ENCODE results near the gene PADI2.

Gene PADI2

GRCh38 chr1:17125756-17126237 lies 6.5 kb upstream of the PADI2 start:
- Mint-ChIP-seq H3K36me3 (ENCODE audit: low read depth) (no peaks in the 10 kb centered on the region), H3K27ac (no peak overlapping the region), H3K4me3 (no peak overlapping the region), H3K9me3 (no peaks in the 10 kb centered on the region), H3K4me1 (ENCODE audit: low read depth) (no peaks in the 10 kb centered on the region), H3K27me3 (ENCODE audit: low read depth) (no peaks in the 10 kb centered on the region)

DNA sequence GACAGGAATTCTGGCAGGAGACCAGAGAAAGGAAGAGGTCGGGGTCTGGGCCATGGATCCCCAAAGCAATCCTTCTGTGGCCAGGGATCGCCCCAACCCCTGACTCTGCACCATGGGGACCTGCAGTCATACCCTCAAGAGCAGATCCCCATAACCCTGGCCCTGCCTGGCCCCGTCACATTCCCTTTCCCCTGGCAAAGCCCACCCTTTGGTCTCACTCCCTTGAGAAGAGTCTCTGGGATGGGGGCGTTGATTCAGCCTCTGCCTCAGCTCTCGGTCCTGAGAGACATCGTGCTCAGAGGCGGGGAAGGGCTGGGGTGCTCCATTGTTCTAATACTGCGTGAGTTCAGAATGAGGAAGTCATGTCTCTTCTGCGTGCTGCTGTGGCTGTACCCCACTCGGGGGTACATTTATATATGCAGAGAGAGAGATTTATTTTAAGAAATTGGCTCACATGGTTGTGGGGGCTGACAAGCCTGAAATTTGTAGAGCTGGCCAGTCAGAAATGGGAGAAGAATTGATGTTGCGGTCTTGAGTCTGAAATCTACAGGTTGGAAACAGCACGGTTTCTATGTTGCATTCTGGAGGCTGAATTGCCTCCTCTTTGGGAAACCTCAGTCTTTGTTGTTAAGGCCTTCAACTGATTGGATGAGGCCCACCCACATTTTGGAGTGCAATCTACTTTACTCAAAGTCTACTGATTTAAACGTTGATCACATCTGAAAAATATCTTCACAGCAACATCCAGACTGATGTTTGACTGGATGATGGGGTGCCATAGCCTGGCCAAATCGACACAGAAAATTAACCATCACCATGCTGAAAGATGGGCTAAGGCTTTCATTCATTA lies 4.2 kb upstream of the PADI2 start:
- Mint-ChIP-seq H3K27me3 (ENCODE audit: low read depth) (peaks cover 18% of the 10 kb centered on the region), H3K27ac (no peak overlapping the region), H3K9me3 (no peaks in the 10 kb centered on the region), H3K36me3 (ENCODE audit: low read depth) (no peaks in the 10 kb centered on the region), H3K4me3 (no peak overlapping the region), H3K4me1 (ENCODE audit: low read depth) (no peaks in the 10 kb centered on the region)

DNA sequence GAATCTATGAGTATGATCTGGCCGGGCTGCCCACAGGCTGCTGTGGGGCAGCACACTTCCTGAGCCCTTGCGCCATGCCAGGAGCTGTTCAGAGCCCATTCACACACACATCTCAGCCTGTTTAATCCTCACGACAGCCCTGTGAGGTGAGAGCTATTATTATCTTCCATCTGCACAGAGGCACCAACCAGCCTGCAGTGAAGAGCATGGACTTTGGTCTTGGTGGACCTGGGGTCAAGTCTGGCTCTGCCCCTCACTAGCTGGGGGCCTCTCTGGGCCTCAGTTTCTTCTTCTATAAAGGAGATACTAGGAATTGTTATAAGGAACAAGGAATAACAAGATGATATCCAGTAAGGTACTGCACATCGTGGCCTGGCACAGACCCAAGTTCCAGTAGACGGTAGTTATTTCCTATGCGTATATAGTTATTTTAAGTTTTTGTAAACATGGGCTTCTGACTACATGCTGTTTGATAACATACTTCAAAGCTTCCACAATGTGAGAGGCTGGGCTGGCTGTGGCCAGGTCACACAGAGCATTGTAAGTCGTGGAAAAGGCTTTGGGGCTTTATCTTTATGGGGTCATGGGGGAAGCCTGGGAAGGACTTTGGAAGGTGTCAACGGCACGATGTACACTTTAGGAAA lies 3.4 kb upstream of the PADI2 start:
- Mint-ChIP-seq H3K9me3 (no peaks in the 10 kb centered on the region), H3K27ac (no peak overlapping the region), H3K27me3 (ENCODE audit: low read depth) (peaks cover 26% of the 10 kb centered on the region), H3K4me3 (no peak overlapping the region), H3K4me1 (ENCODE audit: low read depth) (no peaks in the 10 kb centered on the region), H3K36me3 (ENCODE audit: low read depth) (no peaks in the 10 kb centered on the region)

- no peaks in the 10 kb centered on the region for H3K9me3 Mint-ChIP-seq
- H3K4me1 Mint-ChIP-seq (ENCODE audit: low read depth): no peaks in the 10 kb centered on the region
- peaks cover 33% of the 10 kb centered on the region for H3K27me3 Mint-ChIP-seq (ENCODE audit: low read depth)
- no peak overlapping the region for H3K4me3 Mint-ChIP-seq
- no peak overlapping the region for H3K27ac Mint-ChIP-seq
- no peaks in the 10 kb centered on the region for H3K36me3 Mint-ChIP-seq (ENCODE audit: low read depth)
These were observed 2.6 kb upstream of the PADI2 start for GRCh38 chr1:17121881-17122280.

DNA sequence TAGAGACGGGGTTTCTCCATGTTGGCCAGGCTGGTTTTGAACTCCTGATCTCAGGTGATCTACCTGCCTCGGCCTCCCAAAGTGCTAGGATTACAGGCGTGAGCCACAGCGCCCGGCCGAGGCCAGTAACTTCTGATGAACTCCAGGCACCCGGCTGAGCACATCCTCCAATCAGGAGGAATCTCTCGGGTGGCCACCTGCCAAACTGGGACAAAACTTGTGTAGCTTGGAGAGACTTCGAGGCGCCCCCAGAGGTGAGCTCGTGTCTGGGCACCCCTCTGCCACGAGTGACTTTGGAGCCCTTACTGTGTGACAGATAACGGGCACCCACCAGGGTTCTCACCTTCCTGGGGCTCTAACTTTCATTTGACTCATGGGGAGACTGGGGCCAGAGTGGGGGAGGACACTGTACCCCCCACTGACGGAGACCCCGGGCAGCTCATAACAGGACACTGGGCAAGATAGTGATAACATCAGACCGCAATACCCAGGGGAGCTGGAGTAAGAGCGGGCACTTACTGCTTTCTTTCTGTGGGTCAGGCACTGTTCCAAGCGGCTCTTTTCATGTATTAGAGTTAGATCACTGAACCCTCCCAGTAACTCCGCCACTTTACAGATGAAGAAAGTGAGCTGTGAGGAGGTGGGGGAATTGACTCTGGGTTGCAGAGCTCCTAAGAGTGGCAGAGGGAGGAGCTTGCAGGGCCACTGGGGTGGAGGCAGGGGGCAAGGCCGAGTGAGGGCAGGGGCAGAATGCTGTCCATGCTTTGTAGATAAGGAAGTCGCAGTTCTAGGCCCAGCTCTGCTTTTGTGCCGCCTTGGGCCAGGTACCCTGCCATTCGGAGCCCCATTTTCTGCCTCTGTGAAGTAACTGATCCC lies 1.9 kb upstream of the PADI2 start:
- Mint-ChIP-seq H3K4me3 (no peak overlapping the region), H3K9me3 (no peaks in the 10 kb centered on the region), H3K36me3 (ENCODE audit: low read depth) (no peaks in the 10 kb centered on the region), H3K4me1 (ENCODE audit: low read depth) (no peaks in the 10 kb centered on the region), H3K27me3 (ENCODE audit: low read depth) (peaks cover 40% of the 10 kb centered on the region), H3K27ac (no peak overlapping the region)

- H3K27ac Mint-ChIP-seq: no peak overlapping the region
- no peak overlapping the region for H3K4me3 Mint-ChIP-seq
- H3K27me3 Mint-ChIP-seq (ENCODE audit: low read depth): peaks cover 46% of the 10 kb centered on the region
- no peaks in the 10 kb centered on the region for H3K36me3 Mint-ChIP-seq (ENCODE audit: low read depth)
- H3K9me3 Mint-ChIP-seq: no peaks in the 10 kb centered on the region
- H3K4me1 Mint-ChIP-seq (ENCODE audit: low read depth): no peaks in the 10 kb centered on the region
These were observed 1.2 kb upstream of the PADI2 start for GRCh38 chr1:17120481-17120877.

- Mint-ChIP-seq H3K27me3 (ENCODE audit: low read depth) (peaks cover 46% of the 10 kb centered on the region), H3K36me3 (ENCODE audit: low read depth) (no peaks in the 10 kb centered on the region), H3K4me1 (ENCODE audit: low read depth) (no peaks in the 10 kb centered on the region), H3K4me3 (no peak overlapping the region), H3K9me3 (no peaks in the 10 kb centered on the region), H3K27ac (no peak overlapping the region)
These were observed 676 bp upstream of the PADI2 start for GRCh38 chr1:17119773-17120480.

GRCh38 chr1:17118706-17119075 lies 560 bp downstream of the PADI2 start:
- H3K4me1 Mint-ChIP-seq (ENCODE audit: low read depth): no peaks in the 10 kb centered on the region
- H3K36me3 Mint-ChIP-seq (ENCODE audit: low read depth): no peaks in the 10 kb centered on the region
- no peak overlapping the region for H3K27ac Mint-ChIP-seq
- H3K27me3 Mint-ChIP-seq (ENCODE audit: low read depth): peaks cover 46% of the 10 kb centered on the region
- peak overlapping the region; percentile 10 for H3K4me3 Mint-ChIP-seq
- no peaks in the 10 kb centered on the region for H3K9me3 Mint-ChIP-seq

- H3K27ac Mint-ChIP-seq: no peak overlapping the region
- H3K4me3 Mint-ChIP-seq: no peak overlapping the region
These were observed 983 bp downstream of the PADI2 start for GRCh38 chr1:17118268-17118667.

GRCh38 chr1:17117451-17118265 lies 1.6 kb downstream of the PADI2 start:
- Mint-ChIP-seq H3K9me3 (no peaks in the 10 kb centered on the region), H3K27ac (no peak overlapping the region), H3K4me3 (no peak overlapping the region), H3K36me3 (ENCODE audit: low read depth) (no peaks in the 10 kb centered on the region), H3K4me1 (ENCODE audit: low read depth) (no peaks in the 10 kb centered on the region), H3K27me3 (ENCODE audit: low read depth) (peaks cover 46% of the 10 kb centered on the region)

More at GRCh38 chr1:17118268-17118667, 983 bp downstream of the PADI2 start:
- no peaks in the 10 kb centered on the region for H3K4me1 Mint-ChIP-seq (ENCODE audit: low read depth)
- no peaks in the 10 kb centered on the region for H3K36me3 Mint-ChIP-seq (ENCODE audit: low read depth)
- peaks cover 46% of the 10 kb centered on the region for H3K27me3 Mint-ChIP-seq (ENCODE audit: low read depth)
- H3K9me3 Mint-ChIP-seq: no peaks in the 10 kb centered on the region

- Mint-ChIP-seq H3K4me3 (no peak overlapping the region), H3K27me3 (ENCODE audit: low read depth) (peaks cover 46% of the 10 kb centered on the region), H3K27ac (no peak overlapping the region)
These were observed 2.6 kb downstream of the PADI2 start for GRCh38 chr1:17116643-17117042.

GRCh38 chr1:17113963-17114362 lies 5.3 kb downstream of the PADI2 start:
- Mint-ChIP-seq H3K4me3 (no peak overlapping the region), H3K4me1 (ENCODE audit: low read depth) (no peaks in the 10 kb centered on the region), H3K36me3 (ENCODE audit: low read depth) (no peaks in the 10 kb centered on the region), H3K9me3 (no peaks in the 10 kb centered on the region), H3K27me3 (ENCODE audit: low read depth) (peaks cover 33% of the 10 kb centered on the region), H3K27ac (no peak overlapping the region)

More at GRCh38 chr1:17116643-17117042, 2.6 kb downstream of the PADI2 start:
- no peaks in the 10 kb centered on the region for H3K4me1 Mint-ChIP-seq (ENCODE audit: low read depth)
- H3K9me3 Mint-ChIP-seq: no peaks in the 10 kb centered on the region
- no peaks in the 10 kb centered on the region for H3K36me3 Mint-ChIP-seq (ENCODE audit: low read depth)

GRCh38 chr1:17112496-17113236 lies 6.6 kb downstream of the PADI2 start:
- Mint-ChIP-seq H3K27ac (no peak overlapping the region), H3K4me1 (ENCODE audit: low read depth) (no peaks in the 10 kb centered on the region), H3K9me3 (no peaks in the 10 kb centered on the region), H3K36me3 (ENCODE audit: low read depth) (no peaks in the 10 kb centered on the region), H3K4me3 (no peak overlapping the region), H3K27me3 (ENCODE audit: low read depth) (peaks cover 20% of the 10 kb centered on the region)
